Measurements from ENCODE around the gene NRXN3.

Gene NRXN3

GRCh38 chr14:78752518-78753188 is 582.5 kb downstream of the NRXN3 start:
- no peak for DNase-seq

DNA sequence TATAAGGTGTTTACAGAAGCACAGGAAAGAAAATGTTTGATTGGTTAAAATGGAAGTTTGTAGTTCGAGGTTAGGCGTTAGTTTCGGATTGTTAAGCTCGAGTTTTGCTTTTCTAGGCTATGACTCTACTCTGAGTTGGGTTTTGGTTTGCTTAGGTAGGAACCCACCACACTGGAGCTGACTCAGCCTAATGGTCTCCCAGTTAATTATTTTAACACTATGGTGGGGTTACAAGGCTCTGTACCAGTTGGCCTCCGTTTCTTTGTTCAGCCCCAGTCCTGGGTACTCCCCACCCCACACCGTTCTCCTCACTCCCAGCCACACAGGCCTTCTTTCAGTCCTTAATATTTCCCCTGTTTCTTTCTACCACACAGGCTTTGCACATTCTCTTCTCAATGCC is 583.9 kb downstream of the NRXN3 start:
- DNase-seq = no peak

GRCh38 chr14:78758333-78758732 is 588.2 kb downstream of the NRXN3 start:
- DNase-seq = peak; percentile 55 to 75

DNA sequence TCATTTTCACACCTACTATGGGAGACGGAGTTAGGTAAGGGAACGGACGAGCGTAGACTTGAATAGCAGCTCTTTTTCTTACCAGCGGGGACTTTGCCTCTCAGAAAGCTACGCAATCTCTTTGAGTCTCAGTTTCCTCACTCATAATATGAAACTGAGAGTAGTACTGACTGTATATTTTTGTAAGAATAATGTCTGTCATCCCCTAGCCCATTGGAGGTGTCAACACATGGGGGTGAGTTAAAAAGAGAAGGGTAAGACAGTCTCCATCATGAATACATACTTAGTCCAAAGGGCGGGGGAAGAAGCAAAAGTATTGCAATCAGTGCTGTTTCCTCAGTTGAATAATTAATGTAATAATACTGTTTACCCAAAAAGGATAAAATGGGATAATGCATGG is 592.2 kb downstream of the NRXN3 start:
- no peak for DNase-seq

DNA sequence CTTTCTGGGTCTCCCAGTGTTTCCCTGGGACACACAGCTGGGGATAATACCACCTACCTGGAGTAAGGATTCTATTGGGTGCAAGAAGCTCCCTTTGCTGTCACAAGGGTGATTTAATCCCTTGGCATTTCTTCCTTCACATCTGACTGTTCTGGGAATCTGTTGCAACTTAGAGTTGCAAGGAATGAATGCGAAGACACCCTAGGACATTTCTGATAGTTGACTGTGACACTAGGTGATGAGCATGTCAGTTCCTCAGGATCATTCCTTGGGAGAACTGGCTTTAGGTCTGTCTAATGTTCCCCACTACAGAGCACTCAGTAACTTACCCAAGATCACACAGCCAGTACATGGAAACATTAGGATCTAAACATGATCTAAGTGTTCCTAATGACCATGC is 593.6 kb downstream of the NRXN3 start:
- DNase-seq = no peak

DNA sequence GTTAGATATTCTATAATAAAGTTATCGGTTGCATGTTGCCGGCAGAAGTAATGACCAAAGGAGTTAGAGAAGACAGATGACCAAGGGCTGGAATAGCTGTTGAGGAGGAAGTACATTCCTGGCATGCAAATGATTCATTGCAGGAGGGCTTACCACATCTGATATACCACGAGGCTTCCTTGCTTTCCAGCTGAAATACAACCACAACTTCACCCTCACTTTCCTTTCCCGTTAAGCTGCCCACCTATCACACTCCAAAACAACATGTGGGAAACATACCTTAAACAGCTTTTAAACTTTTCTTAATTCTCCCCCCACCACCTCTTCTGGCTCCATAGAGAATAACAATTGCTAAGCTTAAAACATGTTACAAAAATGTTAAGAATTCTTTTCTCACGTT is 594.1 kb downstream of the NRXN3 start:
- no peak for DNase-seq

DNA sequence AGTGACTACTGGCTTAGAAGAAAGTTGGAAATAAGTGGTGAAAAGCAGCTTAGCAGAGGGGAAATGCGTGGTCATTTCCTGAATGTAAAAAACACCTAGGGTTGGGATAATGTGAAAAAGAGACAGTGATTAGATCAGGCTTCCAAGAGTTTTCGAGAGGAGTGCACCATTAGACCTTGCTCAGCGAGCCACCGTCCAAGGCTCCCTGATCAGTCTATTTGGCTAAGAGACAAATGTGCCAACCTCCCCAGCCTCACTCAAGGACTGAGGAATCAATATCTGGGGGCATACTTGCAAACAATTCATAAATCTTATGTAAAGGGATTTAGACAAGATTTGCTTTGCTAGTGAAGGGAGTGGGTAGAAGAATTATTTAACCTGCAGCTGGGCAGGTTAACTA is 594.5 kb downstream of the NRXN3 start:
- DNase-seq = no peak

DNA sequence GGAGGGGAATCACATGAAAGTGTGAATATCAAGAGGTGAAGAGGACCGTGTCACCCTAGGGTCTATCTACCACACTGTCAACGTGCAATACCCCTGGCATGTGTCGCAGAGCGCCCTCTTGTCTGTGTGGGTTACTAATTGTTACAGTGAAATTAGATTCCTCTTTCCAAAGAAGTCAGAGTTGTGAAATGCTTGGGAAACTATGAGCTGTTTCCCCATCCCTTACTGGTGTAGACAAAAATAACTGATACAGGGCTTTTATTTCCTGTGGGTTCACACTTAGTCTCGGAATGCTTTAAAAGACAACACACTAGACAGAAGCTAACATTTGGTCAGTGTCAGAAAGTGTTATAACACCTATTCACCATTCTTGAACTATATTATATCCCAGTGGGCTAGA is 597.3 kb downstream of the NRXN3 start:
- DNase-seq = no peak

DNA sequence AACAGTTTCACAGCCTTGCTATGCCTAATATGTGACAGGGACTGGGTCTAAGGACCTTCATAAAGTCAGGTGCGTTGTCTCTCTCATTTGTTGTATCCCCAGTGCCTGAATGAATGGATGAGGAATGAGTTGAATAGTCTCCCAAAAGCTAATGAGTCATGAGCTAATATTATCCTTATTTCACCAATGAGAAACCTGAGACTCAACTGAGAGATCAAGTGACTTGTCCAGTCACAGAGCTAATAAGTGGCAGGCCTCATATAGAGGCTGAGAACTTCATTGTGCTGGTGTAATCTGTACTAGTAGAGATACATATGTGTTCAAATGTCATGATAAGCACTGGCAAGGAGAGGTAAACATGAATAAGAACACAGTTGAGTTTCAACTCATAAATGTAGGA is 612.4 kb downstream of the NRXN3 start:
- DNase-seq = no peak

DNA sequence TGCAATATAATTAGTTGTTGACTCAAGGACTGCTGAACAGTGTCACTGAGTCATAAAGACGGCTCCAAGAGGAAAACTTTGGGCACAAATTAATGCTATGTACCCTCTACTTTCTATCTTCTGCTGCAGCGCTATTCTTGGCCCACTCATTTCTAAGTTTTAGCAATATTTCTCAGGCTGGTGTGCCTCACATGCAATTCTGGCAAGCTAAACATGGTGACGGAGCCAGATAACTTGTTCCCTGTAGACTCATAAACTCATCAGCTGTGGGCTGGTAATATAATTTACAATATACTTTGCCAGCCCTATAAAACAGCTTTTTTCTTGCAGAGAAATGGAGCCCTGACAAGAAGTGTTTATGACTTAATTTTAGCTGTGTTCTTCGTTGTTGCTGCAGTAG is 615.1 kb downstream of the NRXN3 start:
- DNase-seq = no peak

DNA sequence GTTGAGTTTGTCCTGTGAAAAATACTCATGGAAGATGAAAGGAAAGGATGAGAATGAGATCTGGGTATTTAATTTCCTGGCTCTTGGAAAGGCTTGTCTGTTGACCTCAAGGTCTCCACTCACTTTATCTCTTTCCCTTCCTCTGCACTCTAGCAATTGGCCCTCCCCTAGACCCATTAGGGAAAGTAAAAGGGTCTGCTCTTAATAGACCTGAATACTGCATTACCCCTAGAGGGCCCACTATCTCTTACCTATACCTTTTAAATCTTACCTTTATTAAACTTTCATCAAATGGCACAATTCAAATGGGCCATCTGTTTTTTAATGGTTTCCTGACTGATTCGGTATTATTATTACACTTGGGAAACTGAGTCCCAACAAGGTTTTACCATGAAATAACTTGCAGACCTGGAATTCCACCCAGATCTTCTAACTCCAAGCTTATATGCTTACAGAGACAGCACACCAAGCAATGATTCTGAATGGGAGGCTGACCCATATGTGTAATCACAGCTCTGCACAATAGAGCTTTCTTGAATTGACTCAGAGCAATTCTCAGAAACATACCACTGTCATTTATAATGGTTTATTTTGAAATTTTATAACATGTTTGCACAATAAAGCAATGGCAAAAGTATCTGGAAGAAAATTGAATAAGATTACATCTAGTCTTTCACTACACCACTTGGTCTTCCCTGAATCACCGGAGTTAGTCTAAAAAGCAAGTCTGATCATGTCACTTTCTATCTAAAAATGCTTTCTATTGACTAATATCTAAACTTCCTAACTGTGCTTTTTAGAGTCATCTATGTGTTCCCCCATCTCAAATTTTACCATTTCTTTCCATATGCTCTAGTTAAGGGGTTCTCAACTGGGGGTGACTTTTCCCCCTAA is 618.5 kb downstream of the NRXN3 start:
- DNase-seq = no peak

DNA sequence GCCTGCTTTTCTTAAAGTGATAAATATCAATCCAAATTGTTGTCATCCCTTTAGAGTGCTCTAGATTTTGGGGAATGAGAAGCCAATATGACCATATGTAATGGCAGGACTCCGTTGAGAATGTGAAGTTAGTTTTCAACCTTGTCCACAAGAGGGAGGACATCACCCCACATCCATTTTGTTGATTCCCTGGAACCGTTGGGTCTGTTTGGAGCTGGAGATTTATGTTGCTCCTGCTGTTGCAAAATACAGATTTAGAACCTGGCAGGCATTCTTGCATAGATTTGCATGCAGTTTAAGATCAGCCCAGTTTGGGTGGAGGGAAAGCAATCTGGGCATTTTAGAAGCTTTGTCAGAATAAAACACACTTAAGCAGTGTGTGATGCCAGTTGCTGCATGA is 620.1 kb downstream of the NRXN3 start:
- no peak for DNase-seq

GRCh38 chr14:78798757-78799156 is 628.6 kb downstream of the NRXN3 start:
- DNase-seq = no peak

GRCh38 chr14:78805570-78805969 is 635.4 kb downstream of the NRXN3 start:
- DNase-seq = no peak

- DNase-seq = no peak
These were observed 652.9 kb downstream of the NRXN3 start for GRCh38 chr14:78823035-78823434.

- DNase-seq = no peak
These were observed 653.3 kb downstream of the NRXN3 start for GRCh38 chr14:78823516-78823915.

DNA sequence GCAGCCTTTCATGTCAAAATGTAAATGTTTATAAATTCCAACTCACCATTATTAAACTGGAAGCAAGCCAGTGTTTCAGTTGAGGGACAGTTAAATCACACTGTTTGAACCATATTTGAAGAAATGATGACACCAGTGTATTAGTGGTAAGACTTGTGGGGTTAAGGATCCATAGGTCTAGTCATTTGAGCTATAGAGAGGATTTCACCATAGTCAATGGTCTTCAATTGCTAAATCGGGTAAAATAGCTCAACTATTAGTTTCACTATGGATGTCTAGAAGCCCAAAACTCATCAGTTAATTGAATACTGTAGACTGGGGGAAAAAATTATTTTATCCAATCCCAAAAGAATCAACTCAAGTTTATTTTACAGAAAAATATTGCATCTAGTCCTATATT is 659.1 kb downstream of the NRXN3 start:
- DNase-seq = no peak

DNA sequence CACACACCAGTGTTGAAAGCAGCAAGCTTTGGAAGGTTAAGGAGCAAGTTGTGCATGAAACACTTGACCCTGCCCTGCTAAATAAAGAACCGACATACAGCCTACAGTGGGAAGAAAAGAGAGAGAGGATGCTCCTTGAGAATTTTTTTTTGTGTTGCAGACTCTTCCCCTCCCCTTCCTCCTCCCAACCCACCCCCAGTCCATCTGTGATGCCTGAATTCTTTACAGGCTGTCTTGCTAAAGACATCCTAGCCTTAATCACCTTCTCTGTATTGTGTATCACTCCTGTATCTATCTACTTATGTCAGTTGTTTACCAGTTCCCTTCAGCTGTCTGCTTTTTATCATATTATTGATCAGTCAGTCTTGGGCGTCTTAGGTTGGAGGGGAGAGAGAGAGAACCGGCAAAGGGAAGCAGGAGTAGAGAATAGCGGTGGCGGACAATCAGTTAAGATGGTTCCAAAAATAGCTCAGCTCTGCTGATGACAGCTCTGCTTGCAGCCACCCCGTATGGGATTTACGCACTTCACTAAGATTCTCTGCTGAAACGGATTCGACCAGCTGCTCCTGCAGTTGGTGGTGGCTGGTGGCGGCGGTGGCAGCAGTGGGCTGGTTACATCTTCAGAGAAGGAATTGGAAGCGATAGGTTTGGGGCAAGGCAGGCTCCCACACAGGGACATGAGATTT is 664.7 kb downstream of the NRXN3 start:
- no peak for DNase-seq

GRCh38 chr14:78835909-78836308 is 665.7 kb downstream of the NRXN3 start:
- DNase-seq = no peak

- peak; percentile 55 to 70 for DNase-seq
These were observed 666.6 kb downstream of the NRXN3 start for GRCh38 chr14:78836777-78837176.

GRCh38 chr14:78838959-78839358 is 668.8 kb downstream of the NRXN3 start:
- DNase-seq = no peak

- DNase-seq = no peak
These were observed 670.7 kb downstream of the NRXN3 start for GRCh38 chr14:78840898-78841297.

- no peak for DNase-seq
These were observed 677.6 kb downstream of the NRXN3 start for GRCh38 chr14:78847801-78848200.
